Subcutaneous preadipocyte (primary cell): ENCODE measurements around the gene SRPRA. TPM values are rescaled to one million over a fixed set of nuclear protein-coding genes. Genes with fewer than 3 reads are reported as not detected.

ENCODE experiments used
- small RNA-seq: library from RNA; depleted of rRNA; stranded (forward); fragments of <200 nt; gene quantifications from one replicate; pipeline ENCODE3, GENCODE V24; 2012
- total RNA-seq: library from RNA; depleted of rRNA; stranded (reverse); fragments of >200 nt; gene quantifications from 2 replicates; pipeline ENCODE4 v1.2.3, GENCODE V29; 2012

SRPRA gene, protein sequence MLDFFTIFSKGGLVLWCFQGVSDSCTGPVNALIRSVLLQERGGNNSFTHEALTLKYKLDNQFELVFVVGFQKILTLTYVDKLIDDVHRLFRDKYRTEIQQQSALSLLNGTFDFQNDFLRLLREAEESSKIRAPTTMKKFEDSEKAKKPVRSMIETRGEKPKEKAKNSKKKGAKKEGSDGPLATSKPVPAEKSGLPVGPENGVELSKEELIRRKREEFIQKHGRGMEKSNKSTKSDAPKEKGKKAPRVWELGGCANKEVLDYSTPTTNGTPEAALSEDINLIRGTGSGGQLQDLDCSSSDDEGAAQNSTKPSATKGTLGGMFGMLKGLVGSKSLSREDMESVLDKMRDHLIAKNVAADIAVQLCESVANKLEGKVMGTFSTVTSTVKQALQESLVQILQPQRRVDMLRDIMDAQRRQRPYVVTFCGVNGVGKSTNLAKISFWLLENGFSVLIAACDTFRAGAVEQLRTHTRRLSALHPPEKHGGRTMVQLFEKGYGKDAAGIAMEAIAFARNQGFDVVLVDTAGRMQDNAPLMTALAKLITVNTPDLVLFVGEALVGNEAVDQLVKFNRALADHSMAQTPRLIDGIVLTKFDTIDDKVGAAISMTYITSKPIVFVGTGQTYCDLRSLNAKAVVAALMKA
- 63.2 and 99.7 TPM in 2 replicates for total RNA-seq

GRCh38 chr11:126268708-126269579, at the start of gene SRPRA, which contains the start of gene FOXRED1:
TSS of gene SRPRA (minus strand) at chr11:126268895. CDS start at chr11:126268804, 91 bp downstream.
TSS of gene FOXRED1 (plus strand) at chr11:126269154. CDS start at chr11:126269207, 53 bp downstream.

DNA sequence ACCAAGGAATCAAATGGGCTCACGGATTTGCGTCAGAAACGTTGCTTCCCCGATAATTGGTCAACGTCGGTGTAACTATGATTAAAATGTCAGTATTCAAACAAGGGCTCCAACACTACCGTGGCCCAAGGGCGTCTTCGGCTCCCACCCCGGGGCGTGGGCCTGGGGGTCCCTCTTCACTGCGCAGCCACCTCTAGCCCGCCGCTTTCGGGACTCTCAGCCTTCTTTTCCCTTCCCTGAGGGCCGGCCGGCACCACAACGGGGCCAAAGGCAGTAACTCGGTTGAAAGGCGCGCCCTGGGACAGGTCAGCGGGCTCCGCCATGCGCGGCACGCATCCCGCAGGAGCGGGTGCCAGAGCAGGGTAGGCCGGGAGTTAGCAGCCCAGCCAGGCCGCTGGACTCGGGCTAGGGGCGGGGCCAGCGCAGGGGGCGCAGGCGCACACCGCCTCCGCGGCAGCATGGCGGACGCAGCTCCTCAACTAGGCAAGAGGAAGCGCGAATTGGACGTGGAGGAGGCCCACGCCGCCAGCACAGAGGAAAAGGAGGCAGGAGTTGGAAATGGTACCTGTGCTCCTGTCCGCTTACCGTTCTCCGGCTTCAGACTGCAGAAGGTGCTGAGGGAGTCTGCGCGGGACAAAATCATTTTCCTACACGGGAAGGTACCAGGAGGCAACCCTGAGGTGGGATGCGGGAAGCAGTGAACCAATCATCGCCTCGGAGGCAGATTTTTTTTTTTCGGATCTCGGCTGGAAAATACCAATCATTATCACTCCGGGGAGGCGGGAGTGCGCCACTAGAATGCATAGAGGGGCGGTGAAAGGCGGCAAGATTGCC, 35.1 kb upstream of the SRPRA start, which contains the start of gene DCPS:
Gene DCPS, plus strand, starts transcription at position 438 of the 834 bp plus-strand sequence. Its CDS starts 21 bp downstream, at position 459.

GRCh38 chr11:126282736-126283591, 14.3 kb upstream of the SRPRA start, which contains the start of gene TIRAP:
TSS of gene TIRAP (plus strand) at chr11:126283093. CDS start at chr11:126290895, 7,802 bp downstream.

Small RNA genes lying within 50 kb of the gene (small RNA-seq; reads per million reads assigned to genes)
- gene RN7SL351P (not detected), gene RNU4-86P (not detected)

Other genes starting within 250 kb of the SRPRA start
- 11.9 and 41.2 TPM in 2 replicates for gene CDON, start 206.0 kb downstream of the SRPRA start, total RNA-seq
- 35.2 and 37.8 TPM in 2 replicates for gene RPUSD4, start 57.2 kb downstream of the SRPRA start, total RNA-seq
- gene FAM118B, start 57.1 kb downstream of the SRPRA start, total RNA-seq = 18.0 and 21.3 TPM in 2 replicates
- 12.1 and 20.7 TPM in 2 replicates for gene FOXRED1, start 259 bp upstream of the SRPRA start, total RNA-seq
- gene TIRAP, start 14.2 kb upstream of the SRPRA start, total RNA-seq = 4.4 and 6.8 TPM in 2 replicates
- gene DCPS, start 35.2 kb upstream of the SRPRA start, total RNA-seq = 18.4 and 18.7 TPM in 2 replicates
- gene ST3GAL4, start 86.8 kb upstream of the SRPRA start, total RNA-seq = 15.4 and 16.0 TPM in 2 replicates